Loucy (cell line): ENCODE measurements around the gene MFN2.

ENCODE experiments used
- CTCF ChIP-seq: fragments of 200-600 bp; sonication (generic); conservative IDR thresholded peaks from 2 replicates; pipeline ENCODE4 v1.5.1; 2014; ENCODE audit warnings: mild to moderate bottlenecking, antibody characterized with exemption, low read length
- EZH2phosphoT487 ChIP-seq: fragments of 200-600 bp; IDR thresholded peaks from 2 replicates; pipeline ENCODE4 v1.6.1; 2018; ENCODE audit warnings: antibody characterized with exemption, mild to moderate bottlenecking, moderate library complexity, borderline replicate concordance

- no peak for TF ChIP-seq CTCF
- no peak for TF ChIP-seq EZH2phosphoT487
Measured at GRCh38 chr1:11935057-11935412, 45.2 kb upstream of the MFN2 start.
